ENCODE measurements around the gene XRCC4. TPM values are rescaled to one million over a fixed set of nuclear protein-coding genes. Genes with fewer than 3 reads are reported as not detected.

Gene XRCC4
- total RNA-seq, 1 experiment from 2014 or later = 13.8 TPM

GRCh38 chr5:83230511-83230910 lies 153.2 kb downstream of the XRCC4 start:
- Histone ChIP-seq H3K4me2 (ENCODE audit: low read length) (no peak overlapping the region), H3K4me3 (ENCODE audit: low read length) (no peak overlapping the region), H4K20me1 (ENCODE audit: low read length) (no peaks in the 10 kb centered on the region), H3K79me2 (ENCODE audit: low read length) (no peaks in the 10 kb centered on the region), H3K9ac (ENCODE audit: low read length) (no peak overlapping the region), H3K36me3 (ENCODE audit: low read depth, low read length) (no peaks in the 10 kb centered on the region), H3K4me1 (ENCODE audit: insufficient read depth, low read length) (no peaks in the 10 kb centered on the region), H3K9me2 (replicated peaks; ENCODE audit: low read length) (no peaks in the 10 kb centered on the region), H3F3A (ENCODE audit: low read length, unreplicated experiment) (no peaks in the 10 kb centered on the region), H3K27me3 (ENCODE audit: low read length) (no peaks in the 10 kb centered on the region), H3K9me3 (ENCODE audit: low read length) (no peaks in the 10 kb centered on the region), H3K27ac (ENCODE audit: low read length) (no peak overlapping the region), H2AFZ (ENCODE audit: low read length) (no peak overlapping the region)
- ATAC-seq = no peak
- ChIA-PET POLR2A (ENCODE audit: unreplicated experiment) (no interaction called here), CTCF (no interaction called here)
- intact Hi-C loops (cut with micrococcal nuclease) = no loop called here
- DNase-seq = no peak
- TF ChIP-seq EZH2 (IDR thresholded peaks at IDR 0.05; ENCODE audit: low read length, unreplicated experiment) = no peak
- no peak for TF ChIP-seq CTCF (conservative IDR thresholded peaks at IDR 0.05; ENCODE audit: low read depth, low read length)
- no peak for TF ChIP-seq EZH2phosphoT487 (IDR thresholded peaks at IDR 0.05; ENCODE audit: borderline replicate concordance, low read length)
- no TSS peak for BruUV-seq (replicated peaks)

GRCh38 chr5:83244516-83244915 lies 167.2 kb downstream of the XRCC4 start:
- no peaks in the 10 kb centered on the region for H3K9me3 ChIP-seq (ENCODE audit: low read length)
- H3K27me3 ChIP-seq (ENCODE audit: low read length) = no peaks in the 10 kb centered on the region
- H3F3A ChIP-seq (ENCODE audit: low read length, unreplicated experiment) = no peaks in the 10 kb centered on the region
- no peak overlapping the region for H3K27ac ChIP-seq (ENCODE audit: low read length)
- no peak overlapping the region for H2AFZ ChIP-seq (ENCODE audit: low read length)
- ATAC-seq = no peak
- no peaks in the 10 kb centered on the region for H3K79me2 ChIP-seq (ENCODE audit: low read length)
- ChIA-PET CTCF (no interaction called here), POLR2A (ENCODE audit: unreplicated experiment) (interaction anchor here (0.6 kb wide), 1 partner anchor 1579 kb away, joined by 4 read pairs; no protein-coding TSS in a partner anchor)
- intact Hi-C loops (cut with micrococcal nuclease) = loop anchor here (10.0 kb wide), 1 partner anchor 150 kb away; no protein-coding TSS in a partner anchor
- no peak for TF ChIP-seq EZH2 (IDR thresholded peaks at IDR 0.05; ENCODE audit: low read length, unreplicated experiment)
- TF ChIP-seq EZH2phosphoT487 (IDR thresholded peaks at IDR 0.05; ENCODE audit: borderline replicate concordance, low read length) = no peak
- no peak for TF ChIP-seq CTCF (conservative IDR thresholded peaks at IDR 0.05; ENCODE audit: low read depth, low read length)
- no peak overlapping the region for H3K9ac ChIP-seq (ENCODE audit: low read length)
- 0 out of 2 replicates have a peak, but pooled peaks cover 6% of the 10 kb centered on the region for H3K4me1 ChIP-seq (ENCODE audit: insufficient read depth, low read length)
- no peak for DNase-seq
- H3K4me3 ChIP-seq (ENCODE audit: low read length) = no peak overlapping the region
- no peaks in the 10 kb centered on the region for H3K9me2 ChIP-seq (replicated peaks; ENCODE audit: low read length)
- no peaks in the 10 kb centered on the region for H3K36me3 ChIP-seq (ENCODE audit: low read depth, low read length)
- H3K4me2 ChIP-seq (ENCODE audit: low read length) = no peak overlapping the region
- BruUV-seq (replicated peaks) = no TSS peak
- no peaks in the 10 kb centered on the region for H4K20me1 ChIP-seq (ENCODE audit: low read length)

- Histone ChIP-seq H4K20me1 (ENCODE audit: low read length) (no peaks in the 10 kb centered on the region), H3K9me2 (replicated peaks; ENCODE audit: low read length) (no peaks in the 10 kb centered on the region), H3K4me1 (ENCODE audit: insufficient read depth, low read length) (0 out of 2 replicates have a peak, but pooled peaks cover 6% of the 10 kb centered on the region), H3F3A (ENCODE audit: low read length, unreplicated experiment) (no peaks in the 10 kb centered on the region), H3K9ac (ENCODE audit: low read length) (no peak overlapping the region), H3K4me2 (ENCODE audit: low read length) (no peak overlapping the region), H3K27me3 (ENCODE audit: low read length) (no peaks in the 10 kb centered on the region), H3K36me3 (ENCODE audit: low read depth, low read length) (no peaks in the 10 kb centered on the region), H3K9me3 (ENCODE audit: low read length) (no peaks in the 10 kb centered on the region), H3K4me3 (ENCODE audit: low read length) (no peak overlapping the region), H2AFZ (ENCODE audit: low read length) (no peak overlapping the region), H3K27ac (ENCODE audit: low read length) (no peak overlapping the region), H3K79me2 (ENCODE audit: low read length) (no peaks in the 10 kb centered on the region)
- DNase-seq = no peak
- POLR2A ChIA-PET (ENCODE audit: unreplicated experiment) = interaction anchor here (0.6 to 0.7 kb wide), 2 partner anchors 15 to 23 kb away, joined by 3 to 4 read pairs; no protein-coding TSS in a partner anchor
- intact Hi-C loops (cut with micrococcal nuclease) = loop anchor here (10.0 kb wide), 1 partner anchor 150 kb away; no protein-coding TSS in a partner anchor
- CTCF ChIA-PET = no interaction called here
- no peak for TF ChIP-seq EZH2 (IDR thresholded peaks at IDR 0.05; ENCODE audit: low read length, unreplicated experiment)
- TF ChIP-seq EZH2phosphoT487 (IDR thresholded peaks at IDR 0.05; ENCODE audit: borderline replicate concordance, low read length) = no peak
- TF ChIP-seq CTCF (conservative IDR thresholded peaks at IDR 0.05; ENCODE audit: low read depth, low read length) = no peak
- ATAC-seq = no peak
- no TSS peak for BruUV-seq (replicated peaks)
These were observed 167.7 kb downstream of the XRCC4 start for GRCh38 chr5:83245037-83245436.
